GM08714 (cell line): Measurements from ENCODE around the gene HOXC10.

Source experiments
- H3K4me3 ChIP-seq: fragments of 200-500 bp; sonication (Bioruptor generic); 2 replicates; pipeline ENCODE4 v1.5.1; 2014; ENCODE audit warnings: mild to moderate bottlenecking, low read length, inconsistent platforms
- ZNF274 ChIP-seq: IDR thresholded peaks from 2 replicates; pipeline ENCODE4 v1.6.1; 2012; ENCODE audit warnings: mild to moderate bottlenecking, low read depth, low read length

The HOXC10 gene

DNA sequence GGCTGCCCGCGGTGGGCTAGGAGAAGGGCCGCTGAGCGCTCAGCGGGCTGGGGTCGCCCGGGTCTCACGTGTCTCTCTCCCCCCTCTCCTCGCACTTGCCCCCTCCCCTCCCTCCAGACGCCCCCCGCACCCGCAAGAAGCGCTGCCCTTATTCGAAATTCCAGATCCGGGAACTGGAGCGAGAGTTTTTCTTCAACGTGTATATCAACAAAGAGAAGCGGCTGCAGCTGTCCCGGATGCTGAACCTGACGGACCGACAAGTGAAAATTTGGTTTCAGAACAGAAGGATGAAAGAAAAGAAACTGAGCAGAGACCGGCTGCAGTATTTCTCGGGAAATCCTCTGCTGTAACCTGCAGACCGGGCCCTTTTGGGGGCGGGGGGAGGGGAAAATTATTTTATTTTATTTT is 9.9 kb upstream of the HOXC10 start:
- H3K4me3 ChIP-seq = peak overlapping the region; percentile 47; the same call in 1 of the 2 replicates
- TF ChIP-seq ZNF274 = no peak

GRCh38 chr12:53975479-53976152 is 9.3 kb upstream of the HOXC10 start:
- H3K4me3 ChIP-seq = peak overlapping the region; percentile 47; the same call in 1 of the 2 replicates

DNA sequence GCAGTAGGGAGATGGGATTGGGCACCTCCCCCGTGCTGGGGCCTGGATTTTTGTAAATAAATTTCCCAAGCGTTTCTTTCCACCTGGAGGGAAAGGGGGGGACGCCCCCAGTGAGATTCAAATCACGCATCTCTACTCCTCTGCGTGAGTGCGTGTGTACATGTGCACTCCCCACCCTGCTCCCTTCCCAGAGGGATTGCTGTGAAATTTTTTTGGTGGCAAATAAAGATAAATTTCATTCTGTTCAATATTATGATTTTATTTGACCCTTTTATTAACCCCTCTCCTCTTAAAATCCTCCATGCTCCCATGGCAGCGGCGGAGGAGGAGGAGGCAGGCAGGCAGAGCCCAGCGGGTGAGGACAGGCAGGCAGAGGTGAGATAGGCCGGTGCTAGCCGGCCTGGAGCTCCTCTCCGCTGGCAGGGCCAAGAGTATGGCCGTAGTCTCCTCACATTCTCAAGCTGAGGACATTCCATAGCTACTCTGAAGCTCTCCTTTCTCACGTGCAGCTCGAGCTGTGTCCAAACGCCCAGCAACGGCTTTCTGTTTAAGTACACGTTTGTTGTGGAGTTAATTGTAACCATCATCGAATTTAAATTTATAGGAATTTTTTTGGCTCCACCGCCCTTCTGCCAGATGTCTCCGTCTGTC is 8.6 kb upstream of the HOXC10 start:
- no peak for TF ChIP-seq ZNF274
- no peak overlapping the region for H3K4me3 ChIP-seq

More at GRCh38 chr12:53975479-53976152, 9.3 kb upstream of the HOXC10 start:
- no peak for TF ChIP-seq ZNF274

DNA sequence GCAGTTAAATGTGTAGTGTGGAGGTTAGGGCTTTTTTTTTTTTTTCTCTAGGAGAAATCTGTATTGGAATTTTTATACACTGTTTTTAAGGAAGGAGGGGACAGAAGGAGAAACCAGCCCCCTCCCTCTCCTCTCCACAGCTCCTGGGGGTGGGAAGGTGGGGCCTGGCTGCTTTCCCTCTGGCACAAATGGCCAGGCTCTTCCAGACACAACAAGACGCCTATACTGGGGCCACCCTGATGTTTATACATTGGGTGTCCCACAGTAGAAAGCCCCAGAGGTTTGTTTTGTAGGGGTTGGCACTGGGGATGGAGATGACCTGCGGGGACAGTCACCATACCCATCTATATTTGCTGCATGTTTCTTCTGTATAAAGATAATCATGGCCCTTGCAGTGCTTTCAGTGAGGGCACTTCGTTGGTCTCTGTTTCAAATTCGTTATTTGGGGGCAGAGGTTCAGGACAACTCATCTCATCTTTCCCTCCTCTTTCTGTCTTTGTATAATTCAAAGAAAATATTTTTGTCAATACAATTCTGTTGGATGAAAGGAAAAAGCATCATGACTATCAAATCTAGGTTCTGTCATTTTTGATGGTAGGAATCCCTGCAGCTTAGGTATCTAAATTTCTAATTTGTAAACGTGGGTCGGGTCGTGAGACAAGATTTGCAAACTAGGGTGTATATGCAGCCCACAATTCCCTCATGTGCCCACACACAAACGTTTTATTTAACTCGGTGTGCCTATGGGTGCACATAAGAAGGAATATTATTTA is 7.9 kb upstream of the HOXC10 start:
- H3K4me3 ChIP-seq = no peak overlapping the region
- no peak for TF ChIP-seq ZNF274

DNA sequence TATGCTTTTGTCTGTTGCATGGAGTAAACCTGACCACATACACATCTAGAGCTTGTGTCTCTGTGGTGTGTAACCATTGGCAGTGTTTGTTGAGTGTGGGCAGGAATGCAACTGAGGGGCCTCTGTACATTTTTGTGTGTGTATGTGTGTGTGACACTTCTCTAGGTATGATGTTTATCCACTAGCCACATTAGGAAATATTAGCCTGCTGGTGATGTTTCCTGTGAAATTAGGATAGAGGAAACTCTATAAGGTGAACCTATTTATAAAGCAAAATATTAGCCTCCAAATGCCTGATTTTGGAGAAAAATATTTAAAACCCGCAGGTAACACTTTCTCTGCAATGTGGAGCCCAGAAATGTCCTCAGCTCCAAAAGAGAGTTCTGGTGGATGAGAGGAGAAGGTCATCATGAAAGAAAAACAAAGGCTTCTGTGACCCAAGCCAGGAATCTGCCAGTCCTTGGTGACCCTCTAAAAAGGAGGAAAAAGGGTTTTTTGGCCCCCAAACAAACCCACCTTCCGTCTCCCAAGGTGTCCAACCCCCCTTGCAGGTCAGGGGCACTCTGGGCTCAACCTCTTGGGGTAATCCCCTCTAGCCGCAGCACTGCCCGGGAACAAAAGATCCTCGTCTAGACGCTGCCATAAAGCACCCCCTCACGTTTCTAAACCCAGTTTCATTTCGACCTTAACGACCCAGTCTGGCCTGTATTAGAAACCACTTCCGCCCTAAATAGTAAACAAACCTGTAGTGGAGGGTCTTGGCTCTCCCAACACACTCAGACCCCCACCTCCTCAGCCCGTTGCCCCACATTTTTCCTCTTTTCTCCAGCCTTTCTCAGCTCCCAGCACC is 7.1 kb upstream of the HOXC10 start:
- no peak for TF ChIP-seq ZNF274
- no peak overlapping the region for H3K4me3 ChIP-seq

GRCh38 chr12:53978477-53979356 is 6.2 kb upstream of the HOXC10 start:
- no peak for TF ChIP-seq ZNF274
- no peak overlapping the region for H3K4me3 ChIP-seq

DNA sequence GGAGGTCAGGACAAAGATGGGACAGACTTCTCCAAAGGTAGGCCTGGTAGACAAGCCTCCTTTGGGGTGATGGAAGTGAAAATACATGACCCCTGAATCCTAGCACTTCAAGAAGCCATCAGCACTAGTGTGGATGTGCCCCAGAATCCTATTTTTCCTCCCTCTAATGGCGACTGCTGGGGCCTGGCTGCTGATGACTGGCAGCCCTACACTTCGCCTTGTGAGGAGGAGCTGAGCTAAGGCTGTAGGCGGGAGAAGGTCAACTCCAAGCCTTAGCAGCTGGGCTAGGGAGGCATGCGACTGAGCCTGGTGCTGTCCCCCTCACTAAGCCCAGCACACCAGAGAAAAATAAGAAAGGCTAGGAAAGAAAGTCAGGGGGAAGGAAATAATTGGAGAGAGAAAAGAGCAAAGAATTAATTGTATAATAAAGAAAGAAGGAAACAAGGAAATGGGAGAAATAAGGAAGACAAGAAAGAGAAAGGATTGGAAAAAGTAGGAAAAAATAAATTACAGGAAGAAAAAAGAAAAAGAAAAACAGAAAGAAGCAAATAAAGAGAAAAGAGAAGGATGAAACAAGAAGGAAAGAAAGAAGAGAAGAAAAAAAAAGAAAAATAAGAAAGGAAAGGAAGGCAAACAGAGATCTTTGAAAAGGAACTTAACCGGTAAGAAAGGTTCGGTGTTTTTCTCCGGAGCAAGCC is 4.7 kb upstream of the HOXC10 start:
- TF ChIP-seq ZNF274 = no peak
- no peak overlapping the region for H3K4me3 ChIP-seq

DNA sequence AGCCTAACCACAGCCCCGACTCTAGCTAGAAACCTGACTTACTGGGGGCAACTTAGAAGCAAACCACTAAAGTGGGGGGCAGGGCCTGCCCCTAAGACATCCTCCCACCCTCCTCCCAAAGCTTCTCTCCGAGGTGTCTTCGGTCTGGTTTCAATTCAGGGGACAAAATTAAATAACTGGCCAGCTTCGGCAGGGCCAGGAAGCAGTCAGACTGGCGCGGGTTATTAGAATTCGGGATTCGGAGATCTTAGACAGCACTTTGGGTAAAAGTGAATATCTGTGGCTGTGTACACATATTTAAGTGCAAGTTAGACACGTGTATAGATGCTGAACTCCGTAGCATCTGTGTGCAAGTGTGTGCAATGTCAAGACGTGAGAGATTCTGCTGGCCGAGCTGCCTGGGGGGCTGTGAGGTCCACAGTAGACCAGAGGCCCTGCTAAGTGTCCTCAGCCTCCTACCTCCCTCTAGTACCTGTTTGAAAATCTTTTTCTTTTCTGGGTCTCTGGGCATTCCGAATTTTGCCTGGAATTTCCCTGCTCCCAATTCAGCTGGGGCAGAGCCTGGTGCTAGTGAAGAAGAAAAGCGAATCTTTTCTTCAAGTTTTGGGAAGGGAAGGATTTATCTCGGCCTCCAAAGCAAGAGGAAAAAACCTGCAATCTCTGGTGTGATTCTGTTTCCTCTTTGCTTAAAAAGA is 4.0 kb upstream of the HOXC10 start:
- no peak overlapping the region for H3K4me3 ChIP-seq
- no peak for TF ChIP-seq ZNF274

DNA sequence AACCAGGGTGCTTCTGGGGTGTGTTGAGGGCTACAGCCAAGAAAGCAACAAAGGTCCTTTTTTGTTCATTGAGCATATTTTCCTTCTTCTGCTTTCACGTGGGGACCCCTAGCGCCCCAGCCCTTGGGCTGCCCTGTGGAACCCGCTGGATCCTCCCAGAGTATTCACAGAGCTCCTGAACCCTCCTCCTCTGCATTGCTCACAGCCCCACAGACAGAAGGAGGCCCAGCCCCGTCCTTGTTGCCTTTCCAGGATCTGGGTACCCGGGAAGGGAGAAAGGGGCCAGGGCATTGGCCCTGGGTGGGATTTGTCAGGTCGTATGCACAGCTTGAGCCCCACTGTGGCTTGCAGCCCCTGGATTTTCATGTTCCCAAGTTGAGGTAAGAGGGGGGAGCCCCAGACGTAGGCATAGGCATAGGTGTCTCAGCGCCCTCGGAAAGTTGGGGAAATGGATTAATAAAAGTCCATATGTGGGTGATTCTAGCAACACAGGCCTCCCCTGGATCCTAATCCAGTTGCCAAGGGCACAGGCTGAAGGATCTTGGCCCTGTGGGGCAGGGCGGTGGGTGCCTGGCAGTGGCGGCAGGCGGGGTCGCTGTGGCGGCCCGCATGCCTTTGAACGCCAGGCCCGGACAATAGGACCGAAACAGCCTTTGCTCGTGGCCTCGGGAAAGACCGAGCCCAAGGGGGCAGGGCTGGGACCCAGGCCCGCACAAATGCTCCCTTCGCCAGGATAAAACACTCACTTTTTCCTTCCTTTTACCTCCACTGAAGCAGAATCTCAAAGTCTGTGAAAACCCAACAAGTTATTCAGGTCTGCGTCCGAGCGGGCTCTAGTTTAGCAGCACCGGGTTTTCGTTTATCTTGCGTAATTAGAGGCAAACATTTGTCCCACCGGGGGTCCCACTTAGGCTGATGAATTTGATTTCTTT is 3.0 kb upstream of the HOXC10 start:
- no peak for TF ChIP-seq ZNF274
- no peak overlapping the region for H3K4me3 ChIP-seq

DNA sequence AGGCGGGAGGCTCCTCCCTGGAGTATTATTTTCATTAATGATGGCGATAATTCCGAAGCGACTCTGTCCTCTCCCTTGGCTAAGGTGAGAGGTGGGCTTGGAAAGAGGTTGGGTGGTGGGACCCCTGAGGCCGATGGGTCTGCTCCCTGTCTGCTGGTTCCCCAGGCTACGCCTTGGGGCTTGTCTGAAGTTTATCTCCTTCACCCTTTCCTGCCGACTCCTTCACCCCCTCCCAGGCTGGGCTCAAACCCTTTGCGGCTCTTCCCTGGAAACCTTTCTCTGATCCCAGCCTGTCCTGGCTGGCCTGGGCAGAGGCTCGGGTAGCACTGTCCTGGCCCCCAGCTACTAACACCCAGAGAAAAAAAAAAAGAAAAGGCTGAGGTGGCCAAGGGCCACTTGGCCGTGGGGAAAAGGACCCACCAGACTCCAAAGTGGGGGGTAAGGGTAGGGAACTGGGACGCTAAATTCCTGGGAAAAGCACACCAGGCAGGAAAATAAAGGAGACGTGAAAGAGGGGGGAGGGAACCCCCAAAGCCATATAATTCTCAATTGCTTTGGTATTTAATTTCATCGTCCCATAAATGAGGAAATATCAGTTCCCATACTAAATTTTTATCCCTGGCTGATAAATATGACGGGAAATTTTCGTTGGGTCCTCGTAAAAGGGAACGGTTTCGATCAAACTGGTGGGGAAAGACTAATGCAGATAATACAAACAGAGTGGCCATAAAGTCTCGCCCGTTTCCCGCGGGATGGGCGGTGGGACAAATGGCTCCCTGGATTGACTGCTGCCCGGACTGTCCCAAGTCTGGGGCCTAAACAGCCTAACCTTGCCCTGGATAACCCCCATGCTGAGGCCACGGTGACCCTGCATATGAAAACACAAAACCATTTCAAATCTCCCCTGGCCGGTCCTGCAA is 2.0 kb upstream of the HOXC10 start:
- no peak for TF ChIP-seq ZNF274
- H3K4me3 ChIP-seq = no peak overlapping the region
